Measurements from ENCODE around the gene HES5. TPM values are rescaled to one million over a fixed set of nuclear protein-coding genes. Genes with fewer than 3 reads are reported as not detected.
"Not testable (repeated sequence)": the region's sequence is repeated elsewhere in the genome, so short reads cannot be mapped to it uniquely, and the experiment has no call there.

The HES5 gene
- total RNA-seq, 4 donors from 2014 or later = not detected

GRCh38 chr1:2553871-2554620 lies 24.0 kb upstream of the HES5 start:
- Histone ChIP-seq H3K4me3 (replicated peaks in 1 of 3) (no peak overlapping the region), H3K27ac (no peak overlapping the region), H3K4me1 (peaks cover 13 to 33% of the 10 kb centered on the region in 2 donors), H3K36me3 (no peaks in the 10 kb centered on the region), H3K9me3 (no peaks in the 10 kb centered on the region), H3K27me3 (no peaks in the 10 kb centered on the region)
- WGBS, 2 donors = 88% methylated on average over 27 to 30 of the region's 30 CpGs
- TF ChIP-seq CTCF (IDR thresholded peaks at IDR 0.05) = no peak
- TF ChIP-seq POLR2A (IDR thresholded peaks at IDR 0.05) = no peak
- DNase-seq = no peak
- intact Hi-C loops (cut with DNase I) = no loop called here

- intact Hi-C loops (cut with DNase I); H3K36me3 ChIP-seq; H3K27ac ChIP-seq; H3K4me3 ChIP-seq (replicated peaks in 1 of 3); DNase-seq; H3K9me3 ChIP-seq; H3K27me3 ChIP-seq: not testable (repeated sequence)
- H3K4me1 ChIP-seq = peaks cover 15 to 40% of the 10 kb centered on the region in 2 donors
- 74% methylated on average over 6 of the region's 9 CpGs; no CpG with 5 or more reads in 1 of the 2 donors for WGBS, 2 donors
These were observed 23.0 kb upstream of the HES5 start for GRCh38 chr1:2553076-2553475.

GRCh38 chr1:2552189-2552588 lies 22.1 kb upstream of the HES5 start:
- 81 to 84% methylated on average over 22 to 26 of the region's 26 CpGs for WGBS, 2 donors
- intact Hi-C loops (cut with DNase I) = no loop called here
- no peak overlapping the region for H3K27ac ChIP-seq

GRCh38 chr1:2551544-2551943 lies 21.5 kb upstream of the HES5 start:
- H3K4me3 ChIP-seq (replicated peaks in 1 of 3); H3K9me3 ChIP-seq; DNase-seq; H3K27me3 ChIP-seq; H3K36me3 ChIP-seq; intact Hi-C loops (cut with DNase I): not testable (repeated sequence)
- WGBS, 2 donors = 69 to 86% methylated on average over 8 of the region's 9 CpGs
- peak overlapping the region in 1 of 3 donors; percentile 38 for H3K27ac ChIP-seq
- H3K4me1 ChIP-seq = peaks cover 22 to 41% of the 10 kb centered on the region in 2 donors

More at GRCh38 chr1:2552189-2552588, 22.1 kb upstream of the HES5 start:
- Histone ChIP-seq H3K9me3 (no peaks in the 10 kb centered on the region), H3K27me3 (no peaks in the 10 kb centered on the region), H3K4me3 (replicated peaks in 1 of 3) (no peak overlapping the region), H3K4me1 (peaks cover 20 to 40% of the 10 kb centered on the region in 2 donors), H3K36me3 (no peaks in the 10 kb centered on the region)
- DNase-seq = peak in 1 of 2 donors; percentile 33
- TF ChIP-seq CTCF (IDR thresholded peaks at IDR 0.05) = no peak
- TF ChIP-seq POLR2A (IDR thresholded peaks at IDR 0.05) = no peak

GRCh38 chr1:2550309-2550861 lies 20.3 kb upstream of the HES5 start:
- intact Hi-C loops (cut with DNase I); H3K4me3 ChIP-seq (replicated peaks in 1 of 3); DNase-seq; H3K9me3 ChIP-seq; H3K27me3 ChIP-seq; H3K36me3 ChIP-seq: not testable (repeated sequence)
- WGBS, 2 donors = 68 to 80% methylated on average over 9 to 10 of the region's 12 CpGs
- peak overlapping the region in 2 of 3 donors; percentile 17 to 99 for H3K27ac ChIP-seq
- H3K4me1 ChIP-seq = peaks cover 30 to 47% of the 10 kb centered on the region in 2 donors

GRCh38 chr1:2549367-2550029 lies 19.4 kb upstream of the HES5 start:
- H3K36me3 ChIP-seq, H3K27me3 ChIP-seq, H3K9me3 ChIP-seq, DNase-seq: not testable (repeated sequence)
- Histone ChIP-seq H3K27ac (peak overlapping the region; percentile 91 to 99 (median 95)), H3K4me3 (replicated peaks in 1 of 3) (peak overlapping the region in 1 of 3 donors; percentile 15), H3K4me1 (peaks cover 27 to 46% of the 10 kb centered on the region in 2 donors)
- 81 to 92% methylated on average over 8 to 19 of the region's 28 CpGs for WGBS, 2 donors
- intact Hi-C loops (cut with DNase I) = loop anchor here (5.0 to 10.0 kb wide), 2 partner anchors 38 to 345 kb away; partner anchors contain the start of gene PRXL2B
